ENCODE results near the gene SMC1B. TPM values are rescaled to one million over a fixed set of nuclear protein-coding genes. Genes with fewer than 3 reads are reported as not detected.
"Not testable (repeated sequence)": the region's sequence is repeated elsewhere in the genome, so short reads cannot be mapped to it uniquely, and the experiment has no call there.

The SMC1B gene
- total and polyA plus RNA-seq, 9 of the 15 experiments (the other 6 are each of a cell fraction or from before 2014, with no cell fraction given) = 0.03 TPM; not detected in 8

DNA sequence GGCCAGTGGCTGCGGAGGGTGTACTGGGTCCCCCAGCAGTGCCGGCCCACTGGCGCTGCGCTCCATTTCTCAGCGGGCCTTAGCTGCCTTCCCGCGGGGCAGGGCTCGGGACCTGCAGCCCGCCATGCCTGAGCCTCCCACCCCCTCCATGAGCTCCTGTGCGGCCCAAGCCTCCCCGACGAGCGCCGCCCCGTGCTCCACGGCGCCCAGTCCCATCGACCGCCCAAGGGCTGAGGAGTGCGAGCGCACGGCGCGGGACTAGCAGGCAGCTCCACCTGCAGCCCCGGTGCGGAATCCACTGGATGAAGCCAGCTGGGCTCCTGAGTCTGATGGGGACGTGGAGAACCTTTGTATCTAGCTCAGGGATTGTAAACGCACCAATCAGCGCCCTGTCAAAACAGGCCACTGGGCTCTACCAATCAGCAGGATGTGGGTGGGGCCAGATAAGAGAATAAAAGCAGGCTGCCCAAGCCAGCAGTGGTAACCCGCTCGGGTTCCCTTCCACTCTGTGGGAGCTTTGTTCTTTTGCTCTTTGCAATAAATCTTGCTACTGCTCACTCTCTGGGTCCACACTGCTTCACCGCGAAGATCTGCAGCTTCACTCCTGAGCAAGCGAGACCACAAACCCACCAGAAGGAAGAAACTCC lies 23.6 kb upstream of the SMC1B start:
- H3K79me2 ChIP-seq (ENCODE audit: control insufficient read depth, insufficient read depth, low read length); in situ Hi-C loops (cut with MboI); H4K20me1 ChIP-seq (replicated peaks; ENCODE audit: control insufficient read depth, insufficient read depth, low read length); H3K27ac ChIP-seq (ENCODE audit: extremely low read depth, low read depth, low read length); H3K27me3 ChIP-seq (ENCODE audit: control insufficient read depth in 2 of 2, insufficient read depth in 2 of 2, low read length in 2 of 2); H3K4me1 ChIP-seq (replicated peaks in 1 of 2; ENCODE audit: control insufficient read depth in 2 of 2, insufficient read depth in 2 of 2, low read length in 2 of 2); H3K9me3 ChIP-seq (replicated peaks; ENCODE audit: control insufficient read depth, insufficient read depth, low read depth, low read length); DNase-seq (ENCODE audit: extremely low read depth in 1 of 4, low spot score in 3 of 4); H3K4me3 ChIP-seq; FAIRE-seq; H3K36me3 ChIP-seq (ENCODE audit: control insufficient read depth, insufficient read depth, low read length); H3K9me1 ChIP-seq (ENCODE audit: control insufficient read depth, insufficient read depth, low read length); H3K9ac ChIP-seq (ENCODE audit: insufficient read depth in 1 of 2, low read depth in 2 of 2, low read length in 2 of 2); ATAC-seq; H3K4me2 ChIP-seq (ENCODE audit: insufficient read depth, low read length); H2AFZ ChIP-seq (ENCODE audit: low read depth, low read length); BruUV-seq (replicated peaks): not testable (repeated sequence)
- no CpG with 5 or more reads among the region's 34 CpGs for WGBS (ENCODE audit: insufficient coverage, low coverage, missing lambda C conversion rate)
- ChIA-PET CTCF (ENCODE audit: low intra/inter-chr PET ratio) (interaction anchor here (3.3 kb wide), 1 partner anchor 168 kb away, joined by 15 read pairs; no protein-coding TSS in a partner anchor), POLR2A (interaction anchor here (1.1 kb wide), 1 partner anchor 9 kb away, joined by 3 read pairs; no protein-coding TSS in a partner anchor)
- TF ChIP-seq CTCF (IDR thresholded peaks at IDR 0.05 in 2 of 3, conservative IDR thresholded peaks at IDR 0.05 in 1 of 3; ENCODE audit: insufficient read depth in 2 of 3, low read depth in 1 of 3, low read length in 3 of 3) = peak in 2 of 3 experiments; percentile 6 to 28; a peak in 2 of 6 replicates
- intact Hi-C loops (cut with micrococcal nuclease) = loop anchor here (5.0 kb wide), 1 partner anchor 150 kb away; no protein-coding TSS in a partner anchor

All from K562 (cell line).